ENCODE data around the gene PRAMEF20.

The PRAMEF20 gene

GRCh38 chr1:13462682-13463081 is 52.4 kb downstream of the PRAMEF20 start:
- DNase-seq (ENCODE audit: low read depth), result no peak

- DNase-seq (ENCODE audit: low read depth), result no peak
Measured at GRCh38 chr1:13465515-13465914, 55.3 kb downstream of the PRAMEF20 start.

- no peak for DNase-seq (ENCODE audit: low read depth)
Measured at GRCh38 chr1:13469343-13469742, 59.1 kb downstream of the PRAMEF20 start.
